GM19025 (cell line): Measurements from ENCODE around the gene SIAH3.
"Not testable (repeated sequence)": the region's sequence is repeated elsewhere in the genome, so short reads cannot be mapped to it uniquely, and the experiment has no call there.

Experiments used
- ATAC-seq: cut with Tn5 transposase; IDR thresholded peaks from one replicate; pipeline ENCODE4 v1.9.1; 2021; ENCODE audit warnings: mild to moderate bottlenecking, low read depth, moderate library complexity; ENCODE audit not compliant: unreplicated experiment

SIAH3 gene

GRCh38 chr13:45784755-45785675, 66.5 kb downstream of the SIAH3 start:
- ATAC-seq, result no peak

DNA sequence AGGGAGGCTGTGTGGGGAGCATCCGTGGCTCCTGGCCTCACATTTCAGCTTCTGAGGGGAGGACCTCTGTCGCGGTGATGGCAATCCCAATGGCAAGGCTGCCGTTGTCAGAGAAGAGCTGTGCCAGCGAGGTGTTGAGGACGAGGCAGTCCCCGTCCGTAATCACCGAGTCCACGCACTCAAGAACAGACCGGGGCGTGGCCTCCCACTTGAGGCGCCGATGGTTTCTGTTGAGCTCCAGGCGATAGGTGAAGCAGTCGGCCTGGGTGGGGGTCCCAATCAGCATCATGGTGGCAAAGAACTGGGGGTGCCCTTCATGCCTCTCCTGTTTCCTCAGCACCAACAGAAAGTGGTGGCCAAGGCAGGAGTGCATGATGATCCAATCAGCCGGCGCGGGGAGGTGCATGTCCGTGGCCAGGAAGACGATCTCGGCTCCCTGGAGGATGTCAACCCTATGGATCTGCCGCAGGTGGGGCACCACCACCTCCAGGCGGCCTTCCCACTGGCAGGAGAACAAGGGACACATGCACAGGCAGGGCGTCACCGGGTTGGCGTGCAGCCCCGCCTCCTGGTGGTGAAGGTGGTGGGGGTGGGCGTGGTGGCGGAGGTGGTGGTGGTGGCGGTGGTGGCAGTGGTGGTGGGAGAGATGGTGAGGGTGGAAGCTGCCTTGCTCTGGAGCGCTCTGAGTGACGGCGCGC, 68.1 kb downstream of the SIAH3 start:
- ATAC-seq, result no peak

- no peak for ATAC-seq
Measured at GRCh38 chr13:45782327-45783045, 69.1 kb downstream of the SIAH3 start.

GRCh38 chr13:45781553-45782326, 69.8 kb downstream of the SIAH3 start:
- ATAC-seq, result no peak

- ATAC-seq, result no peak
Measured at GRCh38 chr13:45779901-45780300, 71.7 kb downstream of the SIAH3 start.

DNA sequence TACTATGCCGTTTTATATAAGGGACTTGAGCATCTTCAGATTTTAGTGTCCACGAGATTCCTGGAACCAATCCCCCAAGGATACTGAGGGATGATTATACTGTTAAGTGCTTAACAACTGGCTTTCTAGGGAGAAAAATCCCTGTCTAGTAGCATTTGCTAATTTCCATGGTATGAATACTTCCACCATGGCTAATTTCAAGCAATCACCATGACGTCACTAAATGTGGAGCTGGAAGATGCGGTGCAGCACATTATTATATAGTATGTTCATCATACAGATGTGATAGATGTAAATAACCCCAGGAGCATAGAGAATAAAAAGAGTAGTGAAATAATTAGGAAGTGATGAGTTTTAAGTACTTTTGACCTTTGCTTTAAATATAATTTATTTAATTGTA, 72.7 kb downstream of the SIAH3 start:
- ATAC-seq, result no peak

GRCh38 chr13:45776748-45777147, 74.8 kb downstream of the SIAH3 start:
- no peak for ATAC-seq

DNA sequence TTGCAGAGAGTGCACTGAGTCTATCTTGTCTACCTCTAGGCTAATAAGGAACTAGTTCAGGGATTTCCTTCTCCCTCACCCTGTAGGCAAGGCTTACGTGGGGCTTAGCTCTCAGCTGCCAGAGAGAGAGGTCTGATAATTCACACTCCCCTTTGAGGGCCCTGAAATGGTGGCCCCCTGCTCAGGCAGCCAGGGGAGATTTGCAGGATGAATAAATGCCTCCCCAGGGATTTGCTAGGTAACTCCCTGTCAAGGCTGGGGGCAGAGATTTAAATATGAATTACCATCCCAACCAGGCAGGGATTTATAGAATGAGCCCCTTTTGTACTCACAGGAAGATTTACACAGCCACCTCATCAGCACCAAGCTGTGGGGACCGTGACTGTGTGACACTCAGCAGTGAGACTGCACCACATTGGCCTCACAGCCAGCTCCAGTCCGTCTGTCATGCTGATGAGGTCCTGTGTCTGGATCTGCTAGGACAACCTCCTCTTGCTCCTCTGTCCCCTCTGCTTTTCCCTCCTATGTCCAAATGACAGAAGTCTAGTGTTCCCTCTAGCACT, 76.1 kb downstream of the SIAH3 start:
- ATAC-seq, result no peak

GRCh38 chr13:45773944-45774343, 77.6 kb downstream of the SIAH3 start:
- no peak for ATAC-seq

GRCh38 chr13:45773236-45773635, 78.3 kb downstream of the SIAH3 start:
- no peak for ATAC-seq

- ATAC-seq, result no peak
Measured at GRCh38 chr13:45770886-45771285, 80.7 kb downstream of the SIAH3 start.

GRCh38 chr13:45768656-45769479, 82.7 kb downstream of the SIAH3 start:
- ATAC-seq, result no peak

GRCh38 chr13:45765464-45765863, 86.1 kb downstream of the SIAH3 start:
- ATAC-seq, result no peak

DNA sequence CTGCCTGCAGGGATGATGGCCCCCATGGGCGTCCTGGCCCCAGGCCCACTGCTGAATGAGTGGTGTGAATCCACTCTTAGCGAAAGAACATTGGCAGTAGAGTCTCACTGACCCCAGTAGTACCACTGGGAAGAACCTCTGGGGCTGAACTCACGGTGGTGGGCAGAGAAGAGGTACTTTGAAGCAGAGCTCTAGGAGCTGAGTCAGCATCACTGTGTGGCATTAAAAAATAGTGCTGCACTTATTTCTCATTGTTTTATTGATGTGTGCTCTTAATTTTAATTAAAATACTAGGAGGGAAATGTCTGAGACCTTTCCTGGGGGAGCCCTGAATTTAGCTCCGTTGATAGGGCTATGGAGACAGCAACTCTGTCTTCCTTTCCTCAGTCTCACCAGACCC, 88.1 kb downstream of the SIAH3 start:
- no peak for ATAC-seq

DNA sequence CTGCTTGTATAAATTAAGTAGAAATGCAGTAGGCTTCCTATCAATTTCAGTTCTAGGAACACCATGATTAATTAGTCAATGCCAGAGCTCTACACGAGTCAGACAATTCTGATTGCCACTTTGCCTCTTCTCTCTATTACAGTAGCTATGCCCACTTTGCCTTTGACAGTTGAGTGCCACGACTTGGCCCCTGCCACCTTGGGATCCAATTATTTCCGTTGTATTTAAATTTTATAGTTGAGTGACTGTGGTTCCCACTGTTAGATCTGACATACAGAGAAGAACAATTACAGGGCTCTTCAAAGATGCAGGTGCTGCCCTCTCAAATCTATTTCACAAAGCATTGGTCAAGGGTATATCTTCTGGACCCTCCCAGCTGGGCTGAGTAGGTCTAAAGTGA, 94.0 kb downstream of the SIAH3 start:
- ATAC-seq, result not testable (repeated sequence)

GRCh38 chr13:45756498-45756897, 95.1 kb downstream of the SIAH3 start:
- ATAC-seq, result not testable (repeated sequence)

DNA sequence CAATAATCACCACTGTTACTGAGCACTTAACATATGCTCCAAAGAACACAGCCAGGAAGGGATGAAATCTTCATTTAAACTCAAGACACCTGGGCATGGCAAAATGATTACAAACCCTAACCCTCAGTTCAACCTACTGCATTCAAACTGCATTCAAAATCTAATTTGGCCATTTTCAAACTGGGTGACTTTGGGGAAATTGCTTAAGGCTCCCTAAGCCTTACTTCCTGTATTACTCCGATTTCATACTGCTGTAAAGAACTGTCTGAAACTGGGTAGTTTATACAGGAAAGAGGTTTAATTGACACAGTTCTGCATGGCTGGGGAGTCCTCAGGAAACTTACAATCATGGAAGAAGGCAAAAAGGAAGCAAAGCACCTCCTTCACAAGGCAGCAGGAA, 99.0 kb downstream of the SIAH3 start:
- no peak for ATAC-seq

DNA sequence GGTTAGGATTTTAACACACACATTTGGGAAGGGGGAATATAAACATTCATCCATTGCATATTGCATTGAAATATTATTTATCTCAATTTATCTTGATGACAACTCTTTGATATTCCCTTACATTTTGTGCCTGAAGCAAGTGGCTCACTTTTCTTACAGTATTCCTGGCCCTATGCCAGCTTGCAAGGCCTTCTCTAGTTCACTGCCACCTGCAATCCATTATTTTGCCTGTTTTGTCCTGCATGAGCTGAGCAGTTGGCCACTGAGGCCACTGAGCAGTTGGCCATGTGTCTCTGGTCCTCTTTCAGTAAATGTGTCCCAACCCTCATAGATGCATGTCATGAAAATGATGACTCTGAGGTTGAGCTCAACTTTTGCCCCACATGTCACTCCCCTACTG, 99.7 kb downstream of the SIAH3 start:
- no peak for ATAC-seq

- no peak for ATAC-seq
Measured at GRCh38 chr13:45750566-45750965, 101.0 kb downstream of the SIAH3 start.
